ENCODE measurements around the gene QRICH1.

DNA sequence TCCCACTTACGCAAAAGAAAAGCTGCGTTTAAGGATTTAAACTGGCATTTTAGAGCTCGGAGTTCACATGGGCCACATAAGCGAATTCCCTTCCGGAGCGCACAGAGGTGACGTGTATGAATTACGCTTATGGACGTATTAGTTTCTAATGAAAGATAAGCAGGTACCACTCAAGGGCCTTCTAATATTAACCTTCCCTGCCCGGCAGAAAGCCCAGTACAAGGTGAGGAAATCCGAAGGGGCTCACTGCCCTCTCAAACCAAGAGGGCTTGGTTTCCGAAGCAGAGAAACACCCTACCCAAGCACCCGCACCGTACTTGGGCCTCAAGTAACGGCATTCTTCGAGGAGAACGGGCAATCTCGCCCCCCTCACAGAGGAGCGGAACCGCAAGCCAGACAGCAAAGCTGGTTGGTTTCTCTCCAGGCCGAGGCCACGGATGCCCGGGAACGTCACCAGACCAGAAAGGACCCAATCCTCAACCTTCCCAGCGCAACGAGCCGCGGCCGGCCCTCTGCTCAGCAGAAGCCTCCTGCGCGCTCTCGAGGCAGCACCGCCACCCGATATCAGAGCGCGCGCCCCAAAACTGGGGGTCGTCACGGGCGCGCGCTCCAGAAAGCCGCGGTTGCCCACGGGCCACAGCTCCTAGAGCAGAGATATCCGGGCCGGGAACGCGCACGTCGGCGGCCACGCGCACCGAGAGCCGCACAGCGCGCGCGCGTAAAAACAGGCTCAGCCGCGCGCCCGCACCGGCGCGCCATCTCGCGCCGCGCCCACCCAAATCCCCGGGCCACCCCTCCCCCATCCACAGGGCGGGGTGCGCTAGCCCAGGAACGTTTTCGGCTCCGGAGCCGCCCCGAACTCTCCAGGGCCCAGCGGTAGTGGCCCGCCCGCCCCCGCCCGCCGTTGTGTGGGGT is 676 bp downstream of the QRICH1 start:
- TF ChIP-seq POLR2A (IDR thresholded peaks at IDR 0.05), result no peak
- TF ChIP-seq, protein P1, sequence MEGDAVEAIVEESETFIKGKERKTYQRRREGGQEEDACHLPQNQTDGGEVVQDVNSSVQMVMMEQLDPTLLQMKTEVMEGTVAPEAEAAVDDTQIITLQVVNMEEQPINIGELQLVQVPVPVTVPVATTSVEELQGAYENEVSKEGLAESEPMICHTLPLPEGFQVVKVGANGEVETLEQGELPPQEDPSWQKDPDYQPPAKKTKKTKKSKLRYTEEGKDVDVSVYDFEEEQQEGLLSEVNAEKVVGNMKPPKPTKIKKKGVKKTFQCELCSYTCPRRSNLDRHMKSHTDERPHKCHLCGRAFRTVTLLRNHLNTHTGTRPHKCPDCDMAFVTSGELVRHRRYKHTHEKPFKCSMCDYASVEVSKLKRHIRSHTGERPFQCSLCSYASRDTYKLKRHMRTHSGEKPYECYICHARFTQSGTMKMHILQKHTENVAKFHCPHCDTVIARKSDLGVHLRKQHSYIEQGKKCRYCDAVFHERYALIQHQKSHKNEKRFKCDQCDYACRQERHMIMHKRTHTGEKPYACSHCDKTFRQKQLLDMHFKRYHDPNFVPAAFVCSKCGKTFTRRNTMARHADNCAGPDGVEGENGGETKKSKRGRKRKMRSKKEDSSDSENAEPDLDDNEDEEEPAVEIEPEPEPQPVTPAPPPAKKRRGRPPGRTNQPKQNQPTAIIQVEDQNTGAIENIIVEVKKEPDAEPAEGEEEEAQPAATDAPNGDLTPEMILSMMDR (IDR thresholded peaks at IDR 0.05), result no peak
